RKO (cell line): ENCODE data around the gene VGLL2.
A peak's percentile ranks its signal among the peaks of the same experiment; 100 is the strongest.
"Not testable (repeated sequence)": the region's sequence is repeated elsewhere in the genome, so short reads cannot be mapped to it uniquely, and the experiment has no call there.

ENCODE experiments used
- DNase-seq: peaks from one replicate; pipeline ENCODE4 v3.0.0-alpha.2; 2016; ENCODE audit warnings: low spot score

Gene VGLL2

GRCh38 chr6:117265410-117266256 lies at the start of gene VGLL2:
Gene VGLL2, plus strand, starts transcription at chr6:117265558. Its CDS starts 206 bp downstream, at chr6:117265764.
- DNase-seq: no peak

GRCh38 chr6:117222861-117223260 lies 42.5 kb upstream of the VGLL2 start:
- DNase-seq: no peak

GRCh38 chr6:117226778-117227177 lies 38.6 kb upstream of the VGLL2 start:
- no peak for DNase-seq

- no peak for DNase-seq
These were observed 38.0 kb upstream of the VGLL2 start for GRCh38 chr6:117227245-117227962.

- DNase-seq: no peak
These were observed 37.2 kb upstream of the VGLL2 start for GRCh38 chr6:117228202-117228601.

- DNase-seq: no peak
These were observed 35.5 kb upstream of the VGLL2 start for GRCh38 chr6:117229870-117230269.

- no peak for DNase-seq
These were observed 33.9 kb upstream of the VGLL2 start for GRCh38 chr6:117231466-117231865.

- DNase-seq: peak; percentile 33
These were observed 33.2 kb upstream of the VGLL2 start for GRCh38 chr6:117232196-117232595.

- DNase-seq: no peak
These were observed 32.2 kb upstream of the VGLL2 start for GRCh38 chr6:117233145-117233544.

GRCh38 chr6:117237561-117237960 lies 27.8 kb upstream of the VGLL2 start:
- DNase-seq: peak; percentile 4

- not testable (repeated sequence) for DNase-seq
These were observed 20.8 kb upstream of the VGLL2 start for GRCh38 chr6:117244571-117244970.

- DNase-seq: not testable (repeated sequence)
These were observed 20.4 kb upstream of the VGLL2 start for GRCh38 chr6:117244979-117245378.

GRCh38 chr6:117253785-117254184 lies 11.6 kb upstream of the VGLL2 start:
- no peak for DNase-seq

- DNase-seq: no peak
These were observed 2.6 kb upstream of the VGLL2 start for GRCh38 chr6:117262799-117263198.

GRCh38 chr6:117263353-117263927 lies 1.9 kb upstream of the VGLL2 start:
- no peak for DNase-seq

GRCh38 chr6:117264369-117264691 lies 1.0 kb upstream of the VGLL2 start:
- no peak for DNase-seq

GRCh38 chr6:117264692-117265409 lies 507 bp upstream of the VGLL2 start:
- no peak for DNase-seq

GRCh38 chr6:117266257-117267053 lies 1.1 kb downstream of the VGLL2 start:
- DNase-seq: no peak

- no peak for DNase-seq
These were observed 1.6 kb downstream of the VGLL2 start for GRCh38 chr6:117267054-117267347.

- DNase-seq: no peak
These were observed 2.6 kb downstream of the VGLL2 start for GRCh38 chr6:117267766-117268534.

GRCh38 chr6:117268924-117269323 lies 3.6 kb downstream of the VGLL2 start:
- DNase-seq: no peak
